ENCODE results near the gene ADGRE3.
"Not testable (repeated sequence)": the region's sequence is repeated elsewhere in the genome, so short reads cannot be mapped to it uniquely, and the experiment has no call there.

The ADGRE3 gene

GRCh38 chr19:14595558-14595957 lies 79.1 kb downstream of the ADGRE3 start:
- DNase-seq = no peak

DNA sequence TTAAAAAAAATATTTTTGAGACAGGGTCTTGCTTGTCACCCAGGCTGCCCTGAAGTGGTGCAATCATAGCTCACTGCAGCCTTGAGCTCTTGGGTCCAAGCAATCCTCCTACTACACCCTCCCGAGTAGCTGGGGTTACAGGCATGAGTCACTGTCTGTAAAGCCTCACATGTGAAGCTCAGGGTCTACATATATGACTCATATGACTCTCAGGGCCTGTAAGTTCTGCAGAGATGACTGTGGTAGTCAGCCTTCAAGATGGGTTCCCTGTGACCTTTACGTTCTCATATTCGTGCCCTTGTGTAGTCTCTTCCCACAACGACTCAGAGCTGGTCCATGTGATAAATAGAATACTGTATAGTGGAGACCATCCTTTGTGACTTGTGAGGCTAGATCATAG lies 85.2 kb downstream of the ADGRE3 start:
- DNase-seq = not testable (repeated sequence)

DNA sequence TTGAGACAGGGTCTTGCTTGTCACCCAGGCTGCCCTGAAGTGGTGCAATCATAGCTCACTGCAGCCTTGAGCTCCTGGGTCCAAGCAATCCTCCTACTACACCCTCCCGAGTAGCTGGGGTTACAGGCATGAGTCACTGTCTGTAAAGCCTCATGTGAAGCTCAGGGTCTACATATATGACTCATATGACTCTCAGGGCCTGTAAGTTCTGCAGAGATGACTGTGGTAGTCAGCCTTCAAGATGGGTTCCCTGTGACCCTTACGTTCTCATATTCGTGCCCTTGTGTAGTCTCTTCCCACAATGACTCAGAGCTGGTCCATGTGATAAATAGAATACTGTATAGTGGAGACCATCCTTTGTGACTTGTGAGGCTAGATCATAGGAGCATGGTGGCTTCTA lies 89.5 kb downstream of the ADGRE3 start:
- DNase-seq = not testable (repeated sequence)

- not testable (repeated sequence) for DNase-seq
Observed at GRCh38 chr19:14584372-14584771, 90.3 kb downstream of the ADGRE3 start.

DNA sequence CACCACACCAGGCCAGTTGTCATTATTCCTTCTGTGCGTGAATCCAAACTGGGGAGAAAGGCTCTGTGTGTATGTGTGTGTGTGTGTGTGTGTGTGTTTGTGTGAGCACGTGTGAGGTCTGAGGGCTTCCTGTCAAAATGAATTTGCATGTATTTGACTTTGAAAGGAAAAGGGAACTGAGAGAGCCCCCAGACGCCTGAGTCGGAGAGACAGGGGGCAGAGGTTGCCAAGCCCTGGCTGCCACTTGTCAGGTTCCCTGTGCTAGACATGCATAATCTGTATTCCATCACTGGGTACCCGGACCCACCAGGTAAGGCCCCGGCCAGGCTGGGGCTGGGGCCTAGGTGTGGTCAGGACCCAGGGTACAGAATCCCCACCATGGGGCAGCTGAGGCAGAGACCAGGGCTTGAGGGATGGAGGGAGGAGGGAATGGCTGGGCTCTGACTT lies 91.7 kb downstream of the ADGRE3 start, which contains the start of gene CLEC17A:
TSS of gene CLEC17A (plus strand) at position 191 of the 447 bp plus-strand sequence. CDS start at position 268, 77 bp downstream.
- no peak for DNase-seq

DNA sequence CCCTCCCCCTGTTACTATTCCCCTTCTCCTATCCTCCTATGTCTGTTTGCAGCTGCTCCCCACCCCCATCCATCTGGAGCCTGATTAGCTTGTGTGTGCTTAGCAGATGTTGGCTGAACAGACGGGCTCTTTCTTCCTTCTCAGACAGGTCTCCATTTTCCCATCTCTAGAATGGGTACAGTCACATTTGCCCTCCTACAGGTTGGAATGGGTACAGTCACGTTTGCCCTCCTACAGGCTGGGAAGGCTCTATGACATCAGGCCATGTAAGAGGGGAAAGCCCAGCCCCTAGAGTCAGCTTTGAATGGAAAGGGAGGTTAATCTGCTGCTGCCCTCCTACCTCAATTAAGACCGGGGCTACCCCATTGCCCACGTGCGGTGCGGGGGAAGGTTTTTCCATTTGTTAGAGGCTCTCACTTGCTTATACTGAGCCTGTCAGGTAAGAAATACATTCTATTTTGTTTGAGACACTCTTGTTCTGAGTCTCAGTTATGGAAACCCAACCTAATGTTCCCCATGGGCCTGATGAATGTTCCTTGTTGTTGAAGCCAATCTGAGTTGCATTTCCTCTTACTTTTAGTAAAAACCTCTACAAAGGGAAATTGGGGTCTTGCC lies 93.9 kb downstream of the ADGRE3 start:
- no peak for DNase-seq

DNA sequence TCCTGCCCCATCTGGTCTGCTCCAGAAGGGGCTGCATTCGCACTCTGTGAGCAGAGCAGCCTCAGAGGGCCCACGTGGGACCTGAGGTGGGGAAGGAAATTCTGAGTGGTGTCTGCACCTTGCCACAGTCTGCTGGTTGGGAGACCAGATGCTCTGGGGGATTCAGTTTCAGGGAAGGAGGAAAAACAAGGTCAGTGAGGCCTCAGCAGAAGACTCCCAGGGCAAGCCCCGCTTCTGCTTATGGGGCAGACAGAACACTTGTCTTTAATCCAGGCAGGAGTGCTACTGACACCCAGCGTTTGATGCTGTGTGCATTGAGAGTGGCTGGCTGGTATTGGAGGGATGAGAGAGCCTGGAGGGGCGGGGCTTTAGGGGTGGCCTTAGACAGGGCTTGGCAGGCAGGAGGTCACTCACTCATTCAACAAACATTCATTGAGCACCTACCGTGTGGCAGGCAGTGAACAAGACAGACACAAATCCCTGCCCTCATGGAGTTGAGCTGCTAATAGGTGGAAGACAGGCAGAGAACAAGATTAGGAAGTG lies 96.7 kb downstream of the ADGRE3 start:
- no peak for DNase-seq

DNA sequence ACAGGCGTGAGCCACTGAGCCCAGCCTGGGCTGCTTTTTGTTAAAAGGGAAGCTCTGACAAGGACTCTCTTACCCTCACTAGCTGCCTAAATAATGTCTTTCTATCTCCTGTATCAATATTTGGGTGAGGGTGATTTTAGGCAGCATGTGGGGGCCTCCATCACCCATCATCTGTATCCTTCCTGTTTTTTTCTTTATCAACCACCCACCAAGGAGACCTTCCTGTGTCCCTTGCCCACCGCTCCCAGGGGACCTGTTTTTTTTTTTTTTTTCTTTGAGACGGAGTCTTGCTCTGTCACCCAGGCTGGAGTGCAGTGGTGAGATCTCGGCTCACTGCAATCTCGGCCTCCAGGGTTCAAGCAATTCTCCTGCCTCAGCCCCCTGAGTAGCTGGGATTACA lies 97.4 kb downstream of the ADGRE3 start:
- no peak for DNase-seq

DNA sequence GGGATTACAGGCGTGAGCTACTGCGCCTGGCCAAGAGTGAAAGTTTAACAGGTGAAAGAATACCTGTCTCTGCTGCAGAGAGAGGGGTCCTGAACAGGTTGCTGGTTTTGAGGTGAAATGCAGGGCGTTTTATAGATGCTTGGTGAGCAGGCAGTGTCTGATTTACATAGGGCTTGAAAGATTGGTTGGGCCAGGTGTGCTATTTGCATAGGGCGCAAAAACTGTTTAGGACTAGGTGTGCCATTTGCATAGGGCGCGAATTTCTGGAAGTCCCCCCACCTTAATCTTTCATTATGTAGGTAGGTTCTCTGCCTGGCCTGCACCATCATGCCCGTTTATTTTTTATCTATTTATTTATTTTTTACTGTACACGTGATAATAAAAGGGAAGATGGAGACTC lies 98.3 kb downstream of the ADGRE3 start:
- no peak for DNase-seq

DNA sequence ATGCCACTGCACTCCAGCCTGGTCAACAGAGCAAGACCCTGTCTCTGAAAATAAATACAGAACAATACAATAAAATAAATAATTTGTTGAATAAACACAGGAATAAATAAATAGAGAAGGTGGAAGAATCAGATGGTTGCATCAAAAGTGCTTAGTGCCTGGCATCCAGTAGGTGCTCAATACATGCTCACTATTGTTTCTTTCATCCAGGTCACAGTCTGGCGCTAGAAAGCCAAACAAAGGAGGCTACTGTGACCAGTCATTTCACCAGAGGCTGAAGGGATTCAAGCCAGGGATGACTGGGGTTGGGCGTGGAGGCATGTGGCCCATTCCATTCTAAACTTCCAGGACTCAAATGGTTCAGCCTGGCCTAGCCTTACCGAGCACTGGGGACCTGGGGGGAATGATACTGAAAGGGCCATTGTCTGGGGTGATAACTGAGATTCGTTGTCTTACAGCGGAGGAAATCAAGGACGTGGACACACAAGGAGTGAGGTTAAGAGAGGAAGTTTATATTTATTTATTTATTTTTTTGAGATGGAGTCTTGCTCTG lies 99.1 kb downstream of the ADGRE3 start:
- DNase-seq = no peak

DNA sequence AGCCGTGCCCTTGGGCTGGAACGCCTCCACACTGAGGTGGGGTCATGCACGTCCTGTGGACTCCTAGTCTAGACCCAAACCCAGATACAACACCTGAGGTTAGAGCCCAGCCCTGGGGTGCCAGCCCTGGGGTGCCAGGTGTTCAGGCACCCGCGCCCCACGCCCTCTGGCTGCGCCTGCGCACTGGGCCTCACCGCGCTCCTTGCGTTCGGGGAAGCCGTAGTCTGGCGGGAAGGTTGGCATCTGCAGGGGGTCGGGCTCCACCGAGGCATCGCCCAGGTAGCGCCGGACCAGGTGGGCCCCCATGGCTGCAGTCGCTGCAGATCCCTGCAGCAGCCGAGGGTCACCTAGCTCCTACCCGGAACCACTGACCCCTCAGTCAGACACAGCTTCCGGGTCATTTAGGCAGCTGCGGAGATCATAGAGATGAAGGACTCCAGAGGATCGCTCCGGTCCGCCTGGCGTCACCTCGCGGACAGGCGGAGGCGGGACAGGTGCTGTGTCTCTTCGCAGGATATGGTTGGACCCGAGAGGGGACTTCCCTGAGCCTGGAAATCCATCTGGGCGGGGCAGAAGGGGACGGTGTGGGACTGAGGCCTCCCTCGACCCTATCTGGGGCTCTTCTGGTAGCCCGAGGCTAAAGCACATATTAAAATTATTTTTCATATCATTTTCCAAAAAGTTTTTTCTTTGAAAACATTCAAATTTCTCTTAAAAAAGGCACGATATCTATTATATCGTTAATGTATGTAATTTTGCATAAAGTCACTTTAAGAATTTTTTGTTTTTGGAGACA lies 102.8 kb downstream of the ADGRE3 start, which contains the start of gene NDUFB7:
TSS of gene NDUFB7 (minus strand) at position 372 of the 796 bp plus-strand sequence. CDS start at position 306, 66 bp downstream.
- peak; percentile 94 for DNase-seq

GRCh38 chr19:14570864-14571527 lies 103.6 kb downstream of the ADGRE3 start:
- no peak for DNase-seq

Measured in NCI-H446 treated with DMSO at 0.1 percent for 48 hours (cell line).